Suprapubic skin (tissue), 3 donors: ENCODE results near the gene ATXN1L.

Experiments used
- EP300 ChIP-seq: sonication (generic); formaldehyde crosslinking; IDR thresholded peaks from one replicate; pipeline ENCODE4 v1.6.1; 2017; ENCODE audit warnings: antibody characterized with exemption
- TF ChIP-seq, protein P1 (sequence below), 2 donors: fragments of 200-600 bp in 1 of 2; fragments of 450-650 bp in 1 of 2; sonication (generic) in 1 of 2; IDR thresholded peaks; one replicate each; pipeline ENCODE4 v1.5.1; 2016 to 2019; ENCODE audit warnings: antibody characterized with exemption in 2 of 2, mild to moderate bottlenecking in 1 of 2, moderate library complexity in 1 of 2

DNA sequence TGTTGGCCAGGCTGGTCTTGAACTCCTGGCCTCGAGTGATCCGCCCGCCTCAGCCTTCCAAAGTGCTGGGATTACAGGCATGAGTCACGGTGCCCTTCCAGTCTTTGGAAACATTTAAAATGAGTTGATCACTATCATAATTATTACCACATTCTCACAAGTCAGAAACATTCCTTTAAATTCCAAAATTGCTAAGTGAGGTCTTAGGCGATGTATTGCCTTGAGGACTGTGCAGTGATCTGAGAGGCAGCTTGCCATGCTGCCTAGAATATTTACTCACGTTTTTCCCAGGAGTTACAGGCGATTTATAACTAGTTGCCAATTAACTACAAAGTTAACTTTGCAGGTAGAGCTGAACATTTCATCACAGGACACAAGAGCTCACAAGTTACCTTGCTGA is 5.7 kb upstream of the ATXN1L start:
- TF ChIP-seq EP300, result no peak
- TF ChIP-seq, protein P1, sequence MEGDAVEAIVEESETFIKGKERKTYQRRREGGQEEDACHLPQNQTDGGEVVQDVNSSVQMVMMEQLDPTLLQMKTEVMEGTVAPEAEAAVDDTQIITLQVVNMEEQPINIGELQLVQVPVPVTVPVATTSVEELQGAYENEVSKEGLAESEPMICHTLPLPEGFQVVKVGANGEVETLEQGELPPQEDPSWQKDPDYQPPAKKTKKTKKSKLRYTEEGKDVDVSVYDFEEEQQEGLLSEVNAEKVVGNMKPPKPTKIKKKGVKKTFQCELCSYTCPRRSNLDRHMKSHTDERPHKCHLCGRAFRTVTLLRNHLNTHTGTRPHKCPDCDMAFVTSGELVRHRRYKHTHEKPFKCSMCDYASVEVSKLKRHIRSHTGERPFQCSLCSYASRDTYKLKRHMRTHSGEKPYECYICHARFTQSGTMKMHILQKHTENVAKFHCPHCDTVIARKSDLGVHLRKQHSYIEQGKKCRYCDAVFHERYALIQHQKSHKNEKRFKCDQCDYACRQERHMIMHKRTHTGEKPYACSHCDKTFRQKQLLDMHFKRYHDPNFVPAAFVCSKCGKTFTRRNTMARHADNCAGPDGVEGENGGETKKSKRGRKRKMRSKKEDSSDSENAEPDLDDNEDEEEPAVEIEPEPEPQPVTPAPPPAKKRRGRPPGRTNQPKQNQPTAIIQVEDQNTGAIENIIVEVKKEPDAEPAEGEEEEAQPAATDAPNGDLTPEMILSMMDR (IDR thresholded peaks at IDR 0.05), result no peak
